ELR (cell line): ENCODE measurements around the gene ZCRB1.

ENCODE experiments used
- DNase-seq: peaks from one replicate; pipeline ENCODE4 v3.0.0-alpha.2; 2015; ENCODE audit warnings: low read depth

The ZCRB1 gene

GRCh38 chr12:42278128-42278510 is 47.8 kb downstream of the ZCRB1 start:
- no peak for DNase-seq

GRCh38 chr12:42277396-42278127 is 48.3 kb downstream of the ZCRB1 start:
- DNase-seq = no peak

- no peak for DNase-seq
Observed at GRCh38 chr12:42275499-42275898, 50.4 kb downstream of the ZCRB1 start.

GRCh38 chr12:42273706-42274105 is 52.2 kb downstream of the ZCRB1 start:
- DNase-seq = no peak

GRCh38 chr12:42270596-42270995 is 55.3 kb downstream of the ZCRB1 start:
- DNase-seq = no peak

GRCh38 chr12:42267413-42268190 is 58.3 kb downstream of the ZCRB1 start:
- DNase-seq = no peak

- DNase-seq = no peak
Observed at GRCh38 chr12:42266579-42267230, 59.2 kb downstream of the ZCRB1 start.

GRCh38 chr12:42262271-42262670 is 63.6 kb downstream of the ZCRB1 start:
- no peak for DNase-seq
